Caco-2 (cell line): ENCODE data around the gene GRP. TPM values are rescaled to one million over a fixed set of nuclear protein-coding genes. Genes with fewer than 3 reads are reported as not detected.

Experiments used
- BruUV-seq: library from RNA; stranded (reverse); fragments of 400-500 nt; replicated peaks from 2 replicates; lab custom pipeline; 2021; lab: Mats Ljungman, UMichigan
- CTCF ChIA-PET: fragments of 300-600 bp; sonication (Branson Sonifier 250); formaldehyde crosslinking; loops from one replicate; lab custom pipeline; 2022; ENCODE audit warnings: antibody characterized with exemption; lab: Charles Lee
- POLR2A ChIA-PET: fragments of 300-600 bp; sonication (Branson Sonifier 250); formaldehyde crosslinking; loops from one replicate; lab custom pipeline; 2022; ENCODE audit warnings: antibody characterized with exemption; lab: Charles Lee
- DNase-seq, 2 experiments: peaks; one replicate each; pipeline versions ENCODE4 v3.0.0 to v3.0.0-alpha.2; 2020 to 2022
- H3K27me3 ChIP-seq: replicated peaks from 2 replicates; pipeline ENCODE4 v1.6.0; 2011; ENCODE audit warnings: low read length; ENCODE audit not compliant: control insufficient read depth, insufficient read depth
- H3K36me3 ChIP-seq: 2 replicates; pipeline ENCODE4 v1.5.1; 2011; ENCODE audit warnings: low read length; ENCODE audit not compliant: control insufficient read depth, insufficient read depth
- H3K4me1 ChIP-seq: fragments of 250-450 bp; sonication (Bioruptor Pico); 2 replicates; pipeline ENCODE4 v1.5.1; 2020; ENCODE audit warnings: mild to moderate bottlenecking
- H3K4me3 ChIP-seq: 2 replicates; pipeline ENCODE4 v1.5.1; 2011; ENCODE audit warnings: low read depth, mild to moderate bottlenecking, control low read depth, low read length
- H3K9me3 ChIP-seq: fragments of 250-450 bp; sonication (Bioruptor Pico); 2 replicates; pipeline ENCODE4 v1.5.1; 2020; ENCODE audit warnings: mild to moderate bottlenecking, moderate library complexity
- H3K27ac Mint-ChIP-seq: one replicate; pipeline ENCODE4 v1.8.0; 2022; ENCODE audit warnings: mixed read lengths; ENCODE audit not compliant: unreplicated experiment
- H3K27me3 Mint-ChIP-seq: one replicate; pipeline ENCODE4 v1.8.0; 2022; ENCODE audit warnings: mixed read lengths; ENCODE audit not compliant: insufficient read depth, unreplicated experiment
- H3K36me3 Mint-ChIP-seq: one replicate; pipeline ENCODE4 v1.8.0; 2022; ENCODE audit warnings: mild to moderate bottlenecking, mixed read lengths; ENCODE audit not compliant: insufficient read depth, unreplicated experiment
- H3K4me1 Mint-ChIP-seq: one replicate; pipeline ENCODE4 v1.8.0; 2022; ENCODE audit warnings: low read depth, mixed read lengths; ENCODE audit not compliant: unreplicated experiment
- H3K4me3 Mint-ChIP-seq: one replicate; pipeline ENCODE4 v1.8.0; 2022; ENCODE audit warnings: mild to moderate bottlenecking, moderate library complexity, mixed read lengths; ENCODE audit not compliant: unreplicated experiment
- H3K9me3 Mint-ChIP-seq: one replicate; pipeline ENCODE4 v1.8.0; 2022; ENCODE audit warnings: mixed read lengths; ENCODE audit not compliant: unreplicated experiment
- intact Hi-C: fragments of 100-400 bp; cut with micrococcal nuclease; formaldehyde crosslinking; loops from one replicate; pipeline ENCODE4 v1.10.0; 2022; ENCODE audit not compliant: unreplicated experiment
- total RNA-seq: library from RNA; stranded (reverse); gene quantifications from 2 replicates; pipeline ENCODE4 v1.2.3, GENCODE V29; 2022
- TF ChIP-seq, protein P1 (sequence below), 2 experiments: fragments of 200-600 bp in 1 of 2; IDR thresholded peaks; 1 replicate in 1 of 2; 2 replicates in 1 of 2; pipeline versions ENCODE4 v1.5.1 to v1.8.0; 2011 to 2022; ENCODE audit warnings: antibody characterized with exemption in 1 of 2, control low read depth in 1 of 2, inconsistent platforms in 1 of 2, low read depth in 1 of 2, low read length in 1 of 2, mild to moderate bottlenecking in 1 of 2, moderate library complexity in 1 of 2; ENCODE audit not compliant: insufficient read depth in 1 of 2, severe bottlenecking in 1 of 2, unreplicated experiment in 1 of 2

GRP gene
- total RNA-seq, 1 experiment from 2014 or later, result not detected

DNA sequence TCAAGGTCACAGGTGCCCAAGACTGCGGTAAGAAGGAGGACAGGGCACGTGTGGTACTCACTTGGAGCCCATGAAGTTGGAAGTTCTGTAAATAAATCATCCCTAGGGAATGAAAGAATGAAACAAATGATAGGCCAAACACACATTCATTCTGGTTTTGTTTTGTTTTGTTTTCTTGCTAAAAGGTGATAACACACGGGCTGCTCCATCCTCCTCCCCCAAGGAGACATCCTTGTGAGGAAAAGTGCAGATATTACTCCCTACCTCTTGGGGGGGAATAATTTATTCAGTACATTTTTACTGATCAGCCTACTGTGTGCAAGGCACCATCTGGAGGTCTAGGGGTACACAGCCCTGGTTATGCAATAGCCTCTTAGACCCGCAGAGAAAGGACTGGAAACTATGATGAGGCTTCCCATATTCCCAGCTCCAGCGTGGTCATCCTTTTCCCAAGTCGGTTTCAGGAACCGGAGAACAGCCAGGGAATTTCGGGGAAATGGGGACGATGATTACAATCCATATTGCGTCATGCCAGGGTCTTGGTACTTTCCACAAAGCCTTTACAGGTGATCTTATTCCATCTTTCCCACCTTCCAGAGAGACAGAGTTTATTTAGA, 47.0 kb downstream of the GRP start:
- Histone ChIP-seq H3K36me3 (no peaks in the 10 kb centered on the region), H3K27me3 (no peaks in the 10 kb centered on the region), H3K4me3 (no peak overlapping the region), H3K4me1 (no peaks in the 10 kb centered on the region), H3K9me3 (no peaks in the 10 kb centered on the region)
- H3K4me1 Mint-ChIP-seq, result no peaks in the 10 kb centered on the region
- CTCF ChIA-PET, result interaction anchor here (0.6 kb wide), 1 partner anchor 431 kb away, joined by 4 read pairs; no protein-coding TSS in a partner anchor
- no TSS peak for BruUV-seq
- POLR2A ChIA-PET, result no interaction called here
- H3K27me3 Mint-ChIP-seq, result peaks cover 20% of the 10 kb centered on the region
- TF ChIP-seq, protein P1, sequence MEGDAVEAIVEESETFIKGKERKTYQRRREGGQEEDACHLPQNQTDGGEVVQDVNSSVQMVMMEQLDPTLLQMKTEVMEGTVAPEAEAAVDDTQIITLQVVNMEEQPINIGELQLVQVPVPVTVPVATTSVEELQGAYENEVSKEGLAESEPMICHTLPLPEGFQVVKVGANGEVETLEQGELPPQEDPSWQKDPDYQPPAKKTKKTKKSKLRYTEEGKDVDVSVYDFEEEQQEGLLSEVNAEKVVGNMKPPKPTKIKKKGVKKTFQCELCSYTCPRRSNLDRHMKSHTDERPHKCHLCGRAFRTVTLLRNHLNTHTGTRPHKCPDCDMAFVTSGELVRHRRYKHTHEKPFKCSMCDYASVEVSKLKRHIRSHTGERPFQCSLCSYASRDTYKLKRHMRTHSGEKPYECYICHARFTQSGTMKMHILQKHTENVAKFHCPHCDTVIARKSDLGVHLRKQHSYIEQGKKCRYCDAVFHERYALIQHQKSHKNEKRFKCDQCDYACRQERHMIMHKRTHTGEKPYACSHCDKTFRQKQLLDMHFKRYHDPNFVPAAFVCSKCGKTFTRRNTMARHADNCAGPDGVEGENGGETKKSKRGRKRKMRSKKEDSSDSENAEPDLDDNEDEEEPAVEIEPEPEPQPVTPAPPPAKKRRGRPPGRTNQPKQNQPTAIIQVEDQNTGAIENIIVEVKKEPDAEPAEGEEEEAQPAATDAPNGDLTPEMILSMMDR (IDR thresholded peaks at IDR 0.05; ENCODE audit: insufficient read depth in 1 of 2, low read depth in 1 of 2, low read length in 1 of 2, severe bottlenecking in 1 of 2, unreplicated experiment in 1 of 2), result no peak
- DNase-seq, result no peak
- no peaks in the 10 kb centered on the region for H3K36me3 Mint-ChIP-seq
- no peak overlapping the region for H3K4me3 Mint-ChIP-seq
- intact Hi-C loops, result loop anchor here (10.0 kb wide), 1 partner anchor 182 kb away; no protein-coding TSS in a partner anchor
- H3K9me3 Mint-ChIP-seq, result no peaks in the 10 kb centered on the region
- H3K27ac Mint-ChIP-seq, result no peak overlapping the region

DNA sequence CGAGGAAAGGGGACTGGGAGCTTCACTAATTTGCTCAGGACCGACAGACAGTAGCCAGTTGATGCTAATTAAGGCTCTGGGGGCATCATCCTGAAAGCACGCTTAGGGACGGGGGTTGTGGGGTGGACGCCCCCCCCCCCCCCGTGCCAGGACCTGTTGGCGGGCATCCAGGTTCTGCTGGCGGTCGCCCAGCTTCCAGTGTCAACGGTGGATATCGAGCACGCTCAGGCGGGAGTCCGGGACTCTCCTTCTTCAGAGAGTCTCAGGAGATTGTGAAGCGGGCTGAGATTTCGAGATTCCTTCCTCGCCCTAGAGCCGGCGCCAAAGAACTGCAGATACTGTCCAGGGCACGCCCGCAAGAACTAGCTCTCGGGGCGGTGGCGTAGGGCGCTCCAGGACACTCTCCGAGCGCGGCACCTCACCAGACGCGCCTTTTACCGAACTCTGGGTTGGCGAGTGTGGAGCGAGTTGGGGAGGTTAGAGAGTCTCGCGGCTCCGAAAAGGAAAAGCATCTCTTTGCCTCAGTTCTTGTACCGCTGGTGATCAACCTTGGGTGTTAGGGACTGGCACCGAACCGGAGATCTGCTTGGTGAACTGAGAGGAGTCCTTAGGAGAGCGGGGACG, 47.7 kb downstream of the GRP start:
- no peaks in the 10 kb centered on the region for H3K27me3 ChIP-seq
- Mint-ChIP-seq H3K27ac (no peak overlapping the region), H3K27me3 (peaks cover 20% of the 10 kb centered on the region), H3K36me3 (no peaks in the 10 kb centered on the region), H3K4me3 (no peak overlapping the region), H3K9me3 (no peaks in the 10 kb centered on the region), H3K4me1 (no peaks in the 10 kb centered on the region)
- no peak overlapping the region for H3K4me3 ChIP-seq
- TF ChIP-seq, protein P1 (IDR thresholded peaks at IDR 0.05; ENCODE audit: insufficient read depth in 1 of 2, low read depth in 1 of 2, low read length in 1 of 2, severe bottlenecking in 1 of 2, unreplicated experiment in 1 of 2), result no peak
- POLR2A ChIA-PET, result no interaction called here
- no TSS peak for BruUV-seq
- intact Hi-C loops, result loop anchor here (10.0 kb wide), 1 partner anchor 183 kb away; no protein-coding TSS in a partner anchor
- CTCF ChIA-PET, result no interaction called here
- H3K9me3 ChIP-seq, result no peaks in the 10 kb centered on the region
- no peaks in the 10 kb centered on the region for H3K4me1 ChIP-seq
- no peak for DNase-seq
- no peaks in the 10 kb centered on the region for H3K36me3 ChIP-seq

DNA sequence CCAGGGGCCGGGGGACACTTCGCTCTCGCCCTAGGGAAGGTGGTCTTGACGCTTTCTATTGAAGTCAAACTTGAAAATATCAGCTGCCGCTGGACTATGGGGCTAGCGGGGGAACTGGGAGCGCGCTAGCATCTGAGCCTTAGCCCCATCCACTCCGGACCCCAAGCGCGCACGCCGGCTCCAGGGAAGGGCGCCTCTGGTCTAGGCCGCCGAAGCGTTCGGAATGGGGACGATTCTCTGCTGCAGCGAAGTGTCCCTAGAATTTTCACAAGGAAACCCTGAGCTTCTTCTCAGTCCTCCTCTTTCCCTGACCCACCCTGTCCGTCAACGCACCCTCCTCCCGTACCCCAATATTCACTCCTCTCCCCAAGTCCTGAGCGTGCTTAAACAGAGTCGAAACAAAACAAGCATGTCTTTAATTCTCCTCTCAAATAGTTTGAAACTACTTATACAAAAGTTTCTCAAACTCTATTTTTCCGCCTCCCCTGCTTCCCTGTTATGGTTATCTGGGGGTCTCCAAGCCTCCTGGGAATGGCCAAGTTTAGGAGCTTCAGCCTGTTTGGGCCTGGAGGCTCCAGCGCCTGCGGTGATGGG, 48.3 kb downstream of the GRP start:
- Mint-ChIP-seq H3K9me3 (no peaks in the 10 kb centered on the region), H3K27me3 (peaks cover 20% of the 10 kb centered on the region), H3K27ac (no peak overlapping the region), H3K36me3 (no peaks in the 10 kb centered on the region), H3K4me3 (peak overlapping the region; percentile 67), H3K4me1 (no peaks in the 10 kb centered on the region)
- DNase-seq, result no peak
- no TSS peak for BruUV-seq
- no peaks in the 10 kb centered on the region for H3K9me3 ChIP-seq
- no peaks in the 10 kb centered on the region for H3K27me3 ChIP-seq
- H3K4me3 ChIP-seq, result no peak overlapping the region
- H3K36me3 ChIP-seq, result no peaks in the 10 kb centered on the region
- TF ChIP-seq, protein P1 (IDR thresholded peaks at IDR 0.05; ENCODE audit: insufficient read depth in 1 of 2, low read depth in 1 of 2, low read length in 1 of 2, severe bottlenecking in 1 of 2, unreplicated experiment in 1 of 2), result no peak
- no peaks in the 10 kb centered on the region for H3K4me1 ChIP-seq
- ChIA-PET POLR2A (no interaction called here), CTCF (interaction anchor here (1.5 kb wide), 1 partner anchor 19 kb away, joined by 6 read pairs; no protein-coding TSS in a partner anchor)
- intact Hi-C loops, result loop anchor here (10.0 kb wide), 1 partner anchor 183 kb away; no protein-coding TSS in a partner anchor
